Stimulated activated CD8-positive, alpha-beta memory T cell treated with anti-CD3 and anti-CD28 coated beads, Interleukin-15, amount 100 ng/mL, for 1 hour (primary cell): ENCODE measurements around the gene ADAMTS15.

Source experiments
- DNase-seq: peaks from one replicate; pipeline ENCODE4 v3.0.0-alpha.2; 2020; ENCODE audit warnings: low read depth

The ADAMTS15 gene

GRCh38 chr11:130459521-130459920 is 11.1 kb downstream of the ADAMTS15 start:
- DNase-seq = no peak

- no peak for DNase-seq
Measured at GRCh38 chr11:130462101-130462885, 13.8 kb downstream of the ADAMTS15 start.

GRCh38 chr11:130462931-130463330 is 14.5 kb downstream of the ADAMTS15 start:
- DNase-seq = no peak

GRCh38 chr11:130464291-130464812 is 15.9 kb downstream of the ADAMTS15 start:
- DNase-seq = no peak

GRCh38 chr11:130465263-130465662 is 16.8 kb downstream of the ADAMTS15 start:
- DNase-seq = no peak

- no peak for DNase-seq
Measured at GRCh38 chr11:130467116-130467900, 18.9 kb downstream of the ADAMTS15 start.

- no peak for DNase-seq
Measured at GRCh38 chr11:130469181-130469580, 20.7 kb downstream of the ADAMTS15 start.

- no peak for DNase-seq
Measured at GRCh38 chr11:130470832-130471706, 22.6 kb downstream of the ADAMTS15 start.

GRCh38 chr11:130471731-130472433 is 23.4 kb downstream of the ADAMTS15 start:
- DNase-seq = no peak

GRCh38 chr11:130472434-130472961 is 24.1 kb downstream of the ADAMTS15 start:
- no peak for DNase-seq

- DNase-seq = no peak
Measured at GRCh38 chr11:130473056-130473794, 24.8 kb downstream of the ADAMTS15 start.

- no peak for DNase-seq
Measured at GRCh38 chr11:130473795-130474377, 25.4 kb downstream of the ADAMTS15 start.

- DNase-seq = no peak
Measured at GRCh38 chr11:130474637-130475400, 26.4 kb downstream of the ADAMTS15 start.

- DNase-seq = no peak
Measured at GRCh38 chr11:130475426-130476053, 27.1 kb downstream of the ADAMTS15 start.

- DNase-seq = no peak
Measured at GRCh38 chr11:130476200-130476921, 27.9 kb downstream of the ADAMTS15 start.

GRCh38 chr11:130476922-130477491 is 28.6 kb downstream of the ADAMTS15 start:
- no peak for DNase-seq

GRCh38 chr11:130477586-130478203 is 29.2 kb downstream of the ADAMTS15 start:
- DNase-seq = no peak
